ENCODE results near the gene SBK1. TPM values are rescaled to one million over a fixed set of nuclear protein-coding genes. Genes with fewer than 3 reads are reported as not detected.
A peak's percentile ranks its signal among the peaks of the same experiment; 100 is the strongest.

The SBK1 gene
- total RNA-seq, 4 donors from 2014 or later, result 0.09 to 0.38 (median 0.12) TPM; not detected in 1

GRCh38 chr16:28267356-28267755 lies 25.0 kb upstream of the SBK1 start:
- no peak for DNase-seq (ENCODE audit: low spot score)
- no peak for TF ChIP-seq CTCF (IDR thresholded peaks at IDR 0.05)
- no peak for ATAC-seq (ENCODE audit: low FRiP score)

GRCh38 chr16:28273511-28273910 lies 18.8 kb upstream of the SBK1 start:
- ATAC-seq (ENCODE audit: low FRiP score) (no peak), DNase-seq (ENCODE audit: low spot score) (no peak)

GRCh38 chr16:28274676-28275075 lies 17.6 kb upstream of the SBK1 start:
- no peak for TF ChIP-seq CTCF (IDR thresholded peaks at IDR 0.05)
- ATAC-seq (ENCODE audit: low FRiP score) (no peak), DNase-seq (ENCODE audit: low spot score) (no peak)

More at GRCh38 chr16:28273511-28273910, 18.8 kb upstream of the SBK1 start:
- TF ChIP-seq CTCF (IDR thresholded peaks at IDR 0.05), result no peak

- ATAC-seq (ENCODE audit: low FRiP score) (no peak), DNase-seq (ENCODE audit: low spot score) (no peak)
These were observed 16.0 kb upstream of the SBK1 start for GRCh38 chr16:28276301-28276700.

GRCh38 chr16:28277537-28278388 lies 14.6 kb upstream of the SBK1 start:
- peak; percentile 92 for ATAC-seq (ENCODE audit: low FRiP score)
- peak; percentile 95 for DNase-seq (ENCODE audit: low spot score)
- peak in 2 of 3 donors; percentile 83 to 97 for TF ChIP-seq CTCF (IDR thresholded peaks at IDR 0.05)

More at GRCh38 chr16:28276301-28276700, 16.0 kb upstream of the SBK1 start:
- TF ChIP-seq CTCF (IDR thresholded peaks at IDR 0.05), result no peak

GRCh38 chr16:28279006-28279405 lies 13.3 kb upstream of the SBK1 start:
- DNase-seq (ENCODE audit: low spot score) (no peak), ATAC-seq (ENCODE audit: low FRiP score) (no peak)
- no peak for TF ChIP-seq CTCF (IDR thresholded peaks at IDR 0.05)
